ENCODE measurements around the gene SVOPL. TPM values are rescaled to one million over a fixed set of nuclear protein-coding genes. Genes with fewer than 3 reads are reported as not detected.

The SVOPL gene
- total RNA-seq, 4 donors from 2014 or later, result 0.28 to 1.5 TPM; not detected in 2

GRCh38 chr7:138666385-138666784, 34.8 kb downstream of the SVOPL start:
- no peak for DNase-seq
- H3K36me3 ChIP-seq, result no peaks in the 10 kb centered on the region
- TF ChIP-seq, protein P1, sequence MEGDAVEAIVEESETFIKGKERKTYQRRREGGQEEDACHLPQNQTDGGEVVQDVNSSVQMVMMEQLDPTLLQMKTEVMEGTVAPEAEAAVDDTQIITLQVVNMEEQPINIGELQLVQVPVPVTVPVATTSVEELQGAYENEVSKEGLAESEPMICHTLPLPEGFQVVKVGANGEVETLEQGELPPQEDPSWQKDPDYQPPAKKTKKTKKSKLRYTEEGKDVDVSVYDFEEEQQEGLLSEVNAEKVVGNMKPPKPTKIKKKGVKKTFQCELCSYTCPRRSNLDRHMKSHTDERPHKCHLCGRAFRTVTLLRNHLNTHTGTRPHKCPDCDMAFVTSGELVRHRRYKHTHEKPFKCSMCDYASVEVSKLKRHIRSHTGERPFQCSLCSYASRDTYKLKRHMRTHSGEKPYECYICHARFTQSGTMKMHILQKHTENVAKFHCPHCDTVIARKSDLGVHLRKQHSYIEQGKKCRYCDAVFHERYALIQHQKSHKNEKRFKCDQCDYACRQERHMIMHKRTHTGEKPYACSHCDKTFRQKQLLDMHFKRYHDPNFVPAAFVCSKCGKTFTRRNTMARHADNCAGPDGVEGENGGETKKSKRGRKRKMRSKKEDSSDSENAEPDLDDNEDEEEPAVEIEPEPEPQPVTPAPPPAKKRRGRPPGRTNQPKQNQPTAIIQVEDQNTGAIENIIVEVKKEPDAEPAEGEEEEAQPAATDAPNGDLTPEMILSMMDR (IDR thresholded peaks at IDR 0.05), result no peak
- no peak for TF ChIP-seq POLR2A (IDR thresholded peaks at IDR 0.05)
- H3K9me3 ChIP-seq, result no peaks in the 10 kb centered on the region
- H3K4me3 ChIP-seq, result no peak overlapping the region
- H3K27me3 ChIP-seq, result no peaks in the 10 kb centered on the region
- H3K4me1 ChIP-seq, result peaks cover 0 to 3% of the 10 kb centered on the region in 2 donors
- no peak overlapping the region for H3K27ac ChIP-seq
- intact Hi-C loops (cut with DNase I; ENCODE audit: low total_unique reads), result no loop called here

DNA sequence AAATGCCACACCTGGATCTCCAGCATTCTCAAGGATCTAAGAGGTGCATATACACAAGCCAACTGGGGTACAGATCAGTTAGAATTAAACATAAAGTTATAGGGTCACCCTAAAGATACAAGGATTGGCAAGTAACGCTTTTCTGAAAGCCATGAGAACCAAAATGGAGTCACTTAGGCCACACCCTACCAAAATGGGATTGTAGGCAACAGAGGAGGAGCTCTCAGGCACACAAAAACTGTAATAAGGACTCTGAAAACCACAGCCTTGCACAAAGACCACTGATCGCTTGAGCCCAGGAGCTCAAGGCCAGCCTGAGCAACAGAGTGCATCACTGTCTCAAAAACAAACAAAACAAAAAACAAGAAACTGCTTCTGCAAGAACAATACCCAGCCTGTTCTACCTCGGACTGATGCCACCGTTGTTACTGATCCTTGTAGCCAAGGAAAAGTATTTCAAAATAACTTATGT, 35.5 kb downstream of the SVOPL start:
- Histone ChIP-seq H3K27ac (no peak overlapping the region), H3K27me3 (no peaks in the 10 kb centered on the region)
- intact Hi-C loops (cut with DNase I; ENCODE audit: low total_unique reads), result no loop called here

GRCh38 chr7:138665249-138665648, 35.9 kb downstream of the SVOPL start:
- no peak overlapping the region for H3K4me3 ChIP-seq
- H3K27ac ChIP-seq, result no peak overlapping the region
- intact Hi-C loops (cut with DNase I; ENCODE audit: low total_unique reads), result no loop called here
- H3K9me3 ChIP-seq, result no peaks in the 10 kb centered on the region
- H3K36me3 ChIP-seq, result no peaks in the 10 kb centered on the region
- no peak for TF ChIP-seq POLR2A (IDR thresholded peaks at IDR 0.05)
- H3K4me1 ChIP-seq, result peaks cover 0 to 3% of the 10 kb centered on the region in 2 donors
- no peak for DNase-seq
- no peaks in the 10 kb centered on the region for H3K27me3 ChIP-seq

More for the DNA sequence above, 35.5 kb downstream of the SVOPL start:
- Histone ChIP-seq H3K9me3 (no peaks in the 10 kb centered on the region), H3K4me3 (no peak overlapping the region), H3K36me3 (no peaks in the 10 kb centered on the region), H3K4me1 (peaks cover 0 to 3% of the 10 kb centered on the region in 2 donors)
- TF ChIP-seq POLR2A (IDR thresholded peaks at IDR 0.05), result no peak
- TF ChIP-seq, protein P1 (IDR thresholded peaks at IDR 0.05), result no peak
- no peak for DNase-seq

DNA sequence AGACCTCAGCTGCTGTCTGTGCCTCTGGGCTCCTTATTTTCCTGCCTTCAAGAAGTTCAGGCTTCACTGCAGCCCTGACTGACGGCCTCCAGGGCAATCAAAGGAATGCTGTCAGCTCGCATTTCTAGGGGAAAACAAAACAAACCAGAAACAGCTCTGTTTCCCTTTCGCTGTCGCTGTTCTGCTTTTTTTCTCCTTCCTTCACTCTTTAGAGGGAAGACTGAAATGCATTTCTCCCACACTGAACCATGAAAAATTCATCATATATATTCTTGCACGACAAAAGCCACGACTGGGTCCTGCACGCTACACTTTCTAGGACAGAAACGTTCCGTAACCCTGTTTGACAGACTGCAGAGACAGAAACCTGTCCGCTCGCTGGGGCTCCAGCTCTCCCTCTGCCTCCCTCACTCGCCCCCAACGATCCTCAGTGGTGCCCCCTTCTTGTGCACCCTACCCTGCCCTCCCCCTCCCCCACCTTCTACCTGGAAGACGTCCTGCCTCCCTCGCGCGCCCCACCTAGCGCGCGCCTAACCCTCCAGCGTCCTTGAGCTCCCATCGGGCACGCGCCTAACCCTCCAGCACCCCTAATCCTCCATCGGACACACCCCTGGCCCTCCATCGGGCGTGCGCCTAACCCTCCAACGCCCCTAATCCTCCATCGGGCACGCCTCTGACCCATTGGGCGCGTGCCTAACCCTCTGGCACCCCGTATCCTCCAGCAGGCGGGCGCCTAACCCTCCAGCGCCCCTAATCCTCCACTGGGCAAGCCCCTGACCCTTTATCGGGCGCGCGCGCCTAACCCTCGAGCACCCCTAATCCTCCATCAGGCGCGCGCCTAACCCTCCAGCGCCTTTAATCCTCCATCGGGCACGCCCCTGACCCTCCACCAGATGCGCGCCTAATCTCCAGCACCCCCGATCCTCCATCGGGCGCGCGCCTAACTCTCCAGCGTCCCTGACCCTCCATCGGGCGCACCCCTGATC, 37.1 kb downstream of the SVOPL start:
- H3K27me3 ChIP-seq, result no peaks in the 10 kb centered on the region
- peaks cover 0 to 3% of the 10 kb centered on the region in 2 donors for H3K4me1 ChIP-seq
- no peaks in the 10 kb centered on the region for H3K36me3 ChIP-seq
- no peak overlapping the region for H3K27ac ChIP-seq
- TF ChIP-seq, protein P1 (IDR thresholded peaks at IDR 0.05), result no peak
- TF ChIP-seq POLR2A (IDR thresholded peaks at IDR 0.05), result no peak
- intact Hi-C loops (cut with DNase I; ENCODE audit: low total_unique reads), result no loop called here
- no peak for DNase-seq
- no peaks in the 10 kb centered on the region for H3K9me3 ChIP-seq
- H3K4me3 ChIP-seq, result peak overlapping the region; percentile 17 to 31

GRCh38 chr7:138662991-138663320, 38.2 kb downstream of the SVOPL start:
- no peak for TF ChIP-seq POLR2A (IDR thresholded peaks at IDR 0.05)
- TF ChIP-seq, protein P1 (IDR thresholded peaks at IDR 0.05), result no peak

More at GRCh38 chr7:138662991-138663320, 38.2 kb downstream of the SVOPL start:
- H3K4me1 ChIP-seq, result peaks cover 0 to 3% of the 10 kb centered on the region in 2 donors
- DNase-seq, result no peak
- intact Hi-C loops (cut with DNase I; ENCODE audit: low total_unique reads), result no loop called here
- H3K4me3 ChIP-seq, result no peak overlapping the region
- H3K9me3 ChIP-seq, result no peaks in the 10 kb centered on the region
- no peak overlapping the region for H3K27ac ChIP-seq
- H3K36me3 ChIP-seq, result no peaks in the 10 kb centered on the region
- no peaks in the 10 kb centered on the region for H3K27me3 ChIP-seq

Data from uterus (tissue), 4 donors.